Right atrium auricular region (tissue), 2 donors: Measurements from ENCODE around the gene BCL7C. TPM values are rescaled to one million over a fixed set of nuclear protein-coding genes. Genes with fewer than 3 reads are reported as not detected.

ENCODE experiments used
- DNase-seq: peaks from one replicate; pipeline ENCODE4 v3.0.0-alpha.2; 2019; ENCODE audit warnings: low spot score
- H3K27ac ChIP-seq, 2 donors: fragments of 200-600 bp; sonication (generic); 1 replicate in 1 of 2; 2 replicates in 1 of 2; pipeline ENCODE4 v1.5.1; 2016 to 2019
- H3K27me3 ChIP-seq, 2 donors: fragments of 200-600 bp; sonication (generic); one replicate each; pipeline versions ENCODE4 v1.5.1 to v1.6.0; 2017 to 2019
- H3K36me3 ChIP-seq: fragments of 200-600 bp; sonication (generic); one replicate; pipeline ENCODE4 v1.5.1; 2016
- H3K4me1 ChIP-seq, 2 donors: fragments of 200-600 bp; sonication (generic); one replicate each; pipeline versions ENCODE4 v1.5.1 to v1.6.0; 2017 to 2019
- H3K4me3 ChIP-seq, 2 donors: fragments of 200-600 bp; sonication (generic); 1 replicate in 1 of 2; 2 replicates in 1 of 2; pipeline ENCODE4 v1.5.1; 2017 to 2019; ENCODE audit warnings: mild to moderate bottlenecking in 1 of 2, moderate library complexity in 1 of 2
- H3K9me3 ChIP-seq, 2 donors: fragments of 200-600 bp; sonication (generic); one replicate each; pipeline ENCODE4 v1.5.1; 2019
- CTCF ChIP-seq, 2 donors: fragments of 200-600 bp; sonication (generic); IDR thresholded peaks; one replicate each; pipeline ENCODE4 v1.5.1; 2019; ENCODE audit warnings: antibody characterized with exemption in 2 of 2
- total RNA-seq, 2 donors: library from RNA; depleted of rRNA; stranded (reverse); fragments of >200 nt; gene quantifications; one replicate each; pipeline ENCODE4 v1.1.0, GENCODE V29; 2016

The BCL7C gene
- total RNA-seq, 2 donors from 2014 or later: 21.1 to 35.1 TPM

GRCh38 chr16:30843501-30843900, 50.4 kb downstream of the BCL7C start:
- Histone ChIP-seq H3K27ac (no peak overlapping the region), H3K4me1 (peaks cover 0 to 11% of the 10 kb centered on the region in 2 donors), H3K36me3 (no peaks in the 10 kb centered on the region), H3K9me3 (no peaks in the 10 kb centered on the region), H3K27me3 (no peaks in the 10 kb centered on the region), H3K4me3 (no peak overlapping the region)
- no peak for TF ChIP-seq CTCF (IDR thresholded peaks at IDR 0.05)
- DNase-seq: no peak

DNA sequence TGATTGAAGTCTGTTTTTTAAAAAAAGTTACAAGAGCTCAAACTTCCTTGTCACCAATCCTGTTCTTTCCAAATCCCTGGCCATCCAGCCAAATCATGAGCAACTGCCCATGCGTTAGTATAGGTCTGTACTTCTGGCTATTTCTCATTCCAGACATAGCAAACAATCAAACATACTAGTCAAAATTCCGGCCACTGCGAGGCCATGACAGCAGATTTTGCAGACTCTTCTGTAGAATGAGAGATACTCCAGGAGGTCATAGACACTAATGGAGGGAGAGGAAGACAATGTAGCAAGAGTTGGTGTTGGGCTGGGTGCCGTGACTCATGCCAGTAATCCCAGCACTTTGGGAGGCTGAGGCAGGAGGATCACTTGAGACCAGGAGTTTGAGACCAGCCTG, 50.9 kb downstream of the BCL7C start:
- H3K4me3 ChIP-seq: no peak overlapping the region
- H3K27me3 ChIP-seq: no peaks in the 10 kb centered on the region
- no peak for TF ChIP-seq CTCF (IDR thresholded peaks at IDR 0.05)
- H3K4me1 ChIP-seq: peaks cover 0 to 11% of the 10 kb centered on the region in 2 donors
- no peaks in the 10 kb centered on the region for H3K9me3 ChIP-seq
- no peaks in the 10 kb centered on the region for H3K36me3 ChIP-seq
- H3K27ac ChIP-seq: no peak overlapping the region
- no peak for DNase-seq

- no peak for DNase-seq
- Histone ChIP-seq H3K27me3 (no peaks in the 10 kb centered on the region), H3K36me3 (no peaks in the 10 kb centered on the region), H3K4me1 (peaks cover 0 to 11% of the 10 kb centered on the region in 2 donors), H3K27ac (no peak overlapping the region), H3K9me3 (no peaks in the 10 kb centered on the region), H3K4me3 (no peak overlapping the region)
- TF ChIP-seq CTCF (IDR thresholded peaks at IDR 0.05): no peak
These were observed 52.5 kb downstream of the BCL7C start for GRCh38 chr16:30841332-30841731.

- no peak overlapping the region for H3K4me3 ChIP-seq
- no peak overlapping the region for H3K27ac ChIP-seq
- no peaks in the 10 kb centered on the region for H3K27me3 ChIP-seq
- no peaks in the 10 kb centered on the region for H3K36me3 ChIP-seq
- H3K9me3 ChIP-seq: no peaks in the 10 kb centered on the region
- DNase-seq: no peak
- no peak for TF ChIP-seq CTCF (IDR thresholded peaks at IDR 0.05)
- peaks cover 0 to 8% of the 10 kb centered on the region in 2 donors for H3K4me1 ChIP-seq
These were observed 53.3 kb downstream of the BCL7C start for GRCh38 chr16:30840611-30841010.

GRCh38 chr16:30839523-30840227, 54.2 kb downstream of the BCL7C start:
- no peak for TF ChIP-seq CTCF (IDR thresholded peaks at IDR 0.05)
- Histone ChIP-seq H3K4me3 (no peak overlapping the region), H3K36me3 (no peaks in the 10 kb centered on the region), H3K4me1 (no peaks in the 10 kb centered on the region), H3K27ac (no peak overlapping the region), H3K9me3 (no peaks in the 10 kb centered on the region), H3K27me3 (no peaks in the 10 kb centered on the region)
- no peak for DNase-seq
